Erythroblast (primary cell): ENCODE measurements around the gene NSUN5.
"Not testable (repeated sequence)": the region's sequence is repeated elsewhere in the genome, so short reads cannot be mapped to it uniquely, and the experiment has no call there.

Source experiments
- GATA1 ChIP-seq: IDR thresholded peaks from 2 replicates; pipeline ENCODE4 v1.6.1; 2011; ENCODE audit warnings: low read depth, mild to moderate bottlenecking, control low read depth, low read length, moderate library complexity
- POLR2A ChIP-seq: IDR thresholded peaks from 2 replicates; pipeline ENCODE4 v1.6.1; 2011; ENCODE audit warnings: mild to moderate bottlenecking, low read length

DNA sequence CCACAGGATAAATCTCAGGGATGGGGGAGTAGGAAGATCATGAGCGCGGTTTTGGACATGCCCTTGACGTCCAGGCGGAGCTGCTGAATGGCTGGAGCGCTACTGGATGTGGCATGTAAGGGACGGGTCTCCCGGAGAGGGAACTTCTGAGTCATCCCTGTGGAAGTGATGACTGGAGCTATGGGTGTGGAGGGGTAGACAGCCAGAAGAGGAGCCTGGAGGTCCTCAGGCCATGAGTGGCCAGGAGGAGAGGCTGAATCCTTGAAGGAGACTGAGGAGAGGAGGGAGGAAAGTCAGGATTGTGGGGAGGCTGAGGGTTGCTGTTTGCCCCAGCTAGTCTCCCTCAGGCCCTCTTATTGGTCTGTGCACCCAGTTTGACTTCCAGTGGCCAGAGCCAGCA, 2.8 kb upstream of the NSUN5 start:
- TF ChIP-seq POLR2A, GATA1: not testable (repeated sequence)
